Effector memory CD4-positive, alpha-beta T cell (primary cell): ENCODE results near the gene EPB41L4A.

Source experiments
- DNase-seq, 3 donors: peaks; one replicate each; pipeline ENCODE4 v3.0.0-alpha.2; 2020
- H3K27ac ChIP-seq: 2 replicates; pipeline ENCODE4 v1.7.0; 2013; ENCODE audit warnings: mild to moderate bottlenecking, low read length, moderate library complexity; ENCODE audit not compliant: insufficient read depth, poor library complexity, severe bottlenecking
- H3K27me3 ChIP-seq: replicated peaks from 2 replicates; pipeline ENCODE4 v1.7.0; 2013; ENCODE audit warnings: mild to moderate bottlenecking, low read length; ENCODE audit not compliant: insufficient read depth, control insufficient read depth, poor library complexity, severe bottlenecking
- H3K36me3 ChIP-seq: 2 replicates; pipeline ENCODE4 v1.7.0; 2013; ENCODE audit warnings: mild to moderate bottlenecking, low read length, moderate library complexity; ENCODE audit not compliant: control insufficient read depth, insufficient read depth
- H3K4me1 ChIP-seq: 2 replicates; pipeline ENCODE4 v1.7.0; 2013; ENCODE audit warnings: low read length, mild to moderate bottlenecking; ENCODE audit not compliant: control insufficient read depth, insufficient read depth, poor library complexity, severe bottlenecking
- H3K4me3 ChIP-seq: 2 replicates; pipeline ENCODE4 v1.7.0; 2013; ENCODE audit warnings: low read length, low read depth, mild to moderate bottlenecking; ENCODE audit not compliant: insufficient read depth, poor library complexity, severe bottlenecking
- H3K9me3 ChIP-seq: 2 replicates; pipeline ENCODE4 v1.7.0; 2013; ENCODE audit warnings: mild to moderate bottlenecking, low read length, moderate library complexity; ENCODE audit not compliant: control insufficient read depth

EPB41L4A gene

DNA sequence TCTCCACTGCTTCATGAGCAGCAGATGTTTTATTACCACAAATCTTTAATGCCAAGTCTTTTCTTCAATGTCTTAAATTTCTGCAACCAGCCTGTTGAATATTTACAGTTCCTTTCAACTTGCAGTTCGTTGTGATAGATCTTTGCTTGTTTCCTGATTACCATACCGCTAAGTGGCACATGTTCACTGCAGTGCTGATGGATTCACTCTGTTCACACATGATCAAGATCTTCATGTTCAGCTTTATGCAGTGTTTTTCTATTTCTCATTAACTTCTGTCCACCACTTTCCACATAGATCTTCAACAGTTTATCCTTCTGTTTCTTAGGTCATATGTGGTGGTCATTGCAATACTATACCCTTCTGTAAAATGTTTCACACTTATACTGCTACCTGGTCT is 280.6 kb downstream of the EPB41L4A start:
- Histone ChIP-seq H3K9me3 (no peaks in the 10 kb centered on the region), H3K27me3 (no peaks in the 10 kb centered on the region), H3K4me3 (no peak overlapping the region), H3K36me3 (no peaks in the 10 kb centered on the region), H3K27ac (no peak overlapping the region), H3K4me1 (no peaks in the 10 kb centered on the region)
- DNase-seq, result no peak

DNA sequence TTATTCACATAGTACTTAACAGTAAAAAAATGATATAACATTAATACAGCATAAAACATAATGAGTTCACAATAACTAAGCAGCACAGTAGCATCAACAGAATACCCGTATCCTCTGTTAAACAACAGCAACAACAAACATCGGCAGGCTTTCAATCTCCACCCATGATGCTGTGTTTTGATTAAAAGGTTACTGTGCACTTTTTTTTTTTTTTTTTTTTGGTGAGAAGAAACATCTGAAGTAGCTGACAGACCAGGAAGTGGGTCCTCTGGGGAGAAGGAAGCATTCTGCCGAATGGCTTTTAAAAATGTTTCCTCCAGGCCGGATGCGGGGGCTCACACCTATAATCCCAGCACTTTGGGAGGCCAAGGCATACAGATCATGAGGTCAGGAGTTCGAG is 282.3 kb downstream of the EPB41L4A start:
- no peak overlapping the region for H3K4me3 ChIP-seq
- H3K36me3 ChIP-seq, result no peaks in the 10 kb centered on the region
- no peak for DNase-seq
- no peak overlapping the region for H3K27ac ChIP-seq
- no peaks in the 10 kb centered on the region for H3K27me3 ChIP-seq
- H3K9me3 ChIP-seq, result no peaks in the 10 kb centered on the region
- no peaks in the 10 kb centered on the region for H3K4me1 ChIP-seq

DNA sequence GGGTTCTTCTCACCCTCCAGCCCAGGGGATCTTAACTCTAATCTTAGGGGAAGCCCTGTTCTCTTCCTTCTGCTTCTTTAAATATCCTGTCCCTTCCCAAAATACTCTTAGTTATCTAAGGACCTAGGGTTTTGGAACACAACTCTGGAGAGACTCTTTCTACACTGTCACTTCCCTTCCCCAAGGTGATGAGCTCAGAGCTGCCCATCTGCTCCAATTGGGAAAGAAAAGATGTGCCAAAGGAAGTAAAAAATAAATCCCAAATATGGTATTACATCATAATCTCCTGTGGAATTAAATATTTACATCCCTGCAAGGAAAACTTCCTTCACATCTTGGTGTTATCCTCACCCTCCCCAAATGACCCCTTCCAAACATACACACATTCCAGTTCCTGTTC is 291.2 kb downstream of the EPB41L4A start:
- Histone ChIP-seq H3K27ac (no peak overlapping the region), H3K36me3 (no peaks in the 10 kb centered on the region), H3K4me3 (no peak overlapping the region), H3K27me3 (no peaks in the 10 kb centered on the region), H3K4me1 (no peaks in the 10 kb centered on the region), H3K9me3 (no peaks in the 10 kb centered on the region)
- DNase-seq, result no peak

DNA sequence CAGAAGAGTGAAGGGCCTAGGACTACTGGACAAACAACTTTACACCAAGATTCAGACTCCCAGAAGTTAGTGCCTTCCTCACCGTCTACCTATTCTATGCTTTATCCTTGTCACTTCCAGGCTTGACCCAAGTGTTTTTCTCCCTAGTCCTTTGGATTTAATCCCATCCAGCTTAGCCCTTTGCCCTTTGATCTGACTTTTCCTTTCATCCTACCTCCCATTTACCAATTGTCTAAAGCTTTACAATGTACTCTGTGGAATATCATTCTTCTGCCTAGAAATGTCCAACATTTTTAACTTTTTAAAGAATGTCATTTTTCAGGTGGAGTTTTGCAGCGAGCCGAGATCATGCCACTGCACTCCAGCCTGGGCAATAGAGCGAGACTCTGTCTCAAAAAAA is 292.1 kb downstream of the EPB41L4A start:
- H3K4me1 ChIP-seq, result no peaks in the 10 kb centered on the region
- no peak overlapping the region for H3K4me3 ChIP-seq
- H3K27me3 ChIP-seq, result no peaks in the 10 kb centered on the region
- H3K27ac ChIP-seq, result no peak overlapping the region
- DNase-seq, result no peak
- no peaks in the 10 kb centered on the region for H3K36me3 ChIP-seq
- H3K9me3 ChIP-seq, result no peaks in the 10 kb centered on the region

DNA sequence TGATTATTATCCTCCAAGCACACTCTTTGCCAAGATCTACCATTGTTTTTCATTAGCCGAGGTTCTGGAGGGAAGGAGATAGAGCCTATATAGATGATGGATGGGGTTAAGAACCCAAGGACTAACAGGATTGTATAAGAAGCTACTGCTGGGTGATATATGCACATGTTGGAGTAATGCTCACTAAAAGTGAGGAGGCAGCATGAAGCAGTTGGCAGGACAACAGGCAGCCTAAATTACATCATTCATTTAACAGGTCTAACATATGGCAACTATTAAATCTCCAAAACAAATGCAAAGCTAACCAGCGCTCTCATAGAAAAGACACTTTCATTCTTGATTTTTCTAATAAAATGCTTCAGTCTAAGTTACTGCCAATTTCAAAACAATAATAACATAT is 293.2 kb downstream of the EPB41L4A start:
- no peak overlapping the region for H3K27ac ChIP-seq
- no peaks in the 10 kb centered on the region for H3K4me1 ChIP-seq
- no peaks in the 10 kb centered on the region for H3K27me3 ChIP-seq
- DNase-seq, result no peak
- H3K36me3 ChIP-seq, result no peaks in the 10 kb centered on the region
- H3K4me3 ChIP-seq, result no peak overlapping the region
- H3K9me3 ChIP-seq, result no peaks in the 10 kb centered on the region

DNA sequence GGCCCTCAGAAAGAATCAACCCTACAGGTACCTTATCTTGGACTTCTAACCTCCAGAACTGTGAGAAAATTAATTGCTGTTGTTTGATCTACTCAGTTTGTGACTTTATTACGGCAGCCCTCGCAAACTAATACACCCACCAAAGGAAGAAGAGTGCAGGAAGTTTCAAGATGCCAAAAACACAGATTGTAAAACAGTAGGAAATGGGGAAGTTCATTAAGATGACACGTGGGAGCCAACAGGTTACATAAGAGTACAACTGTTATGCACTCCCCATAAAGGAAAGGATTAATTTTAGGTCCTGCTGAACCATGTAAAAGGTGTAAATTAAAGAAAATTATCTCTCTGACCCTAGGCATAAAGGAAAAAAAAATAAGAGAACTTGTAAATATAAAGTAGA is 294.3 kb downstream of the EPB41L4A start:
- DNase-seq, result no peak
- H3K9me3 ChIP-seq, result no peaks in the 10 kb centered on the region
- no peak overlapping the region for H3K27ac ChIP-seq
- H3K4me1 ChIP-seq, result no peaks in the 10 kb centered on the region
- H3K4me3 ChIP-seq, result no peak overlapping the region
- H3K36me3 ChIP-seq, result no peaks in the 10 kb centered on the region
- H3K27me3 ChIP-seq, result no peaks in the 10 kb centered on the region

DNA sequence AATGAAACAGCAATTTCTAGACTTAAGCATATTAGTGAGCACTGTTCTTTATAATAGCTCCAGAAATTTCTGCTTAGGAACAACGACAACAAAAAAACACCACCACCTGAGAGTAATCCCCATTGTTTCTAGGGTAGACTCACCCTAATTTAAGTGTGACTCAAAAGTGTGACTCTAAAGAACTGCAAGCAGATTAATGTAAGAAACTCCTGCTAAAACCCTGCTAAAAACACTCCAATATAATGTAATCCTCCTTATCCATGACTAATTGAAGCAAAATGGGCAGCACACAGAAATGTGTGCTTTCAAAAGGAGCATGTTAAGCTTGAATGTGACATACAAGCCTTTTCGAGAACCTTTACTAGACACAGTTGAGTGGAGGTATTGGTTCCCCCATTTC is 296.0 kb downstream of the EPB41L4A start:
- no peak for DNase-seq
- H3K4me3 ChIP-seq, result no peak overlapping the region

DNA sequence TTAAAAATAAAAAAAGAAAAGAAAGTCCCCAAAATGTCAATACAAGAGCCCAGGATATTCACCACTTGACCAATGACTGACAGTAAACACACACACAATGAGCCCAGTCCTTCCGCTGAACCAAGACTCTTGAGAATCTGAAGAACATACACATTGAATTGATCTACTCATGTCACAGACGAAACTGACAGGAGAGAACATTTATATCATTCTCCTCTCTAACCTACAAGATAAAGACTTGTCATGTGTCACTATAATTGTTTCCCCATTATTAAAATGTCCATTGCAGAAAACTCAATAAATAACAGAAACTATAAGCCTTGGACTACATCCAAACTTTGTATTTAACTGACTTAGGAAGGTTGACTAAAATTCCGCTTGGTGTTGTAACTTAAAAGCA is 296.7 kb downstream of the EPB41L4A start:
- no peaks in the 10 kb centered on the region for H3K36me3 ChIP-seq

More for the DNA sequence above, 296.0 kb downstream of the EPB41L4A start:
- no peaks in the 10 kb centered on the region for H3K4me1 ChIP-seq
- no peak overlapping the region for H3K27ac ChIP-seq
- H3K27me3 ChIP-seq, result no peaks in the 10 kb centered on the region
- H3K36me3 ChIP-seq, result no peaks in the 10 kb centered on the region
- H3K9me3 ChIP-seq, result no peaks in the 10 kb centered on the region

DNA sequence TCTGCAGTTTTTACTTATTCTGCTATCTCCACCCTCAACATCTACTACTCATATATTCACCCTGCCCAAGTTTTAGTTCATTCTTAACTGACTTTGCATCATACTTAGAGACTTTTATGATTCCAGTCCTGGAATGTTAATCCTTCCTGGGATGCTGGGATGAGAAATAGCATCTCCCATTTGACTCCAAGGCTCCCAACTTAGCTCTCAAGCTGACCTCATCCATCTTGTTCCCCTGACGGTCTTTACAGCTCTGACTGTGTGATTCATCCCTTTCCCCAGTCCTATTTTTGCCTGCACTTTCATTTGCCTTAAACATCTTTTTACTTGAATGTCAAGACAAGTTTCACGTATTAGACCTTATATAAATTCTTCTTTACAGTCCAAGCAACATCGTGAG is 297.8 kb downstream of the EPB41L4A start:
- Histone ChIP-seq H3K9me3 (no peaks in the 10 kb centered on the region), H3K27ac (no peak overlapping the region), H3K4me3 (no peak overlapping the region), H3K36me3 (no peaks in the 10 kb centered on the region), H3K4me1 (no peaks in the 10 kb centered on the region), H3K27me3 (no peaks in the 10 kb centered on the region)
- no peak for DNase-seq

More for the DNA sequence above, 296.7 kb downstream of the EPB41L4A start:
- Histone ChIP-seq H3K9me3 (no peaks in the 10 kb centered on the region), H3K27me3 (no peaks in the 10 kb centered on the region), H3K4me3 (no peak overlapping the region), H3K4me1 (no peaks in the 10 kb centered on the region), H3K27ac (no peak overlapping the region)
- DNase-seq, result no peak

DNA sequence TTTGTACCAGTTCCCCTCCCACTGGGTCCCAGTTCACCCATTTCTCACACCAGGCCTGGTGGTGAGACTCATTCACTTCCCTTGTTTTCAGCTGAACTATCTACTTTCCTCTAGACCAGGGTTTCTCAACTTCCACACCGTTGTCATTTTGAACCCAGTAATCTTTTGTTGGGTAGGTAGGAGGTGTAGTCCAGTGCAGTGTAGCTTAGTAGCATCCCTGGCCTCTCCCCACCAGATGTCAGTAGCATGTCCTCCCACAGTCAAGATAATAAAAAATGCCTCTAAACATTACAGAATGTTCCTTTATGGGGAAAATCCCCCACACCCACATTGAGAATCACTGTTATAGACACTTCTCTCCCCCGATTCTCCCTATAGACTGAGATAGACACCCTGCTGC is 299.1 kb downstream of the EPB41L4A start:
- no peaks in the 10 kb centered on the region for H3K4me1 ChIP-seq
- H3K27me3 ChIP-seq, result no peaks in the 10 kb centered on the region
- DNase-seq, result no peak
- H3K27ac ChIP-seq, result no peak overlapping the region
- no peak overlapping the region for H3K4me3 ChIP-seq
- no peaks in the 10 kb centered on the region for H3K36me3 ChIP-seq
- H3K9me3 ChIP-seq, result no peaks in the 10 kb centered on the region

DNA sequence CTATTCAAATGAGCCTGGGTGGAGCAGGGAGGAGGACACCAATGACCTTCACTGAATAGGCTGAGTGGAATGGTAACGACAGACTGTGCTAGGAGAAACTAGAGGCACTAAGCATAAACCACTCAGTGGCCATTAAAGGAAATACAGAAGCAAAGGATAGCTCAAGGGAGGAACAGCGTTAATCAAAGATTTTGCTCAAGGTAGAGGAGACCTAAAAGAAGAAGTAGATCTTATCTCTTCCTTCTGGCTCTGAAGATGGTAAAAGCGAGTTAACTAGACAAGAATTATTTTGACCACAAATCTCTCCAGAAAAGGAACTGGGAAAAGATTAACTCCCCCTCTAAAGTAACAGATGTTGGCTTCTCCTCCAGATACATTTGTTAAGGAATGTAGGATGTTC is 299.6 kb downstream of the EPB41L4A start:
- DNase-seq, result no peak
- Histone ChIP-seq H3K9me3 (no peaks in the 10 kb centered on the region), H3K4me1 (no peaks in the 10 kb centered on the region), H3K4me3 (no peak overlapping the region), H3K27me3 (no peaks in the 10 kb centered on the region), H3K36me3 (no peaks in the 10 kb centered on the region), H3K27ac (no peak overlapping the region)
